ENCODE data around the gene RBM7.

The RBM7 gene

GRCh38 chr11:114397349-114397982 lies 3.0 kb upstream of the RBM7 start:
- no peak for DNase-seq

DNA sequence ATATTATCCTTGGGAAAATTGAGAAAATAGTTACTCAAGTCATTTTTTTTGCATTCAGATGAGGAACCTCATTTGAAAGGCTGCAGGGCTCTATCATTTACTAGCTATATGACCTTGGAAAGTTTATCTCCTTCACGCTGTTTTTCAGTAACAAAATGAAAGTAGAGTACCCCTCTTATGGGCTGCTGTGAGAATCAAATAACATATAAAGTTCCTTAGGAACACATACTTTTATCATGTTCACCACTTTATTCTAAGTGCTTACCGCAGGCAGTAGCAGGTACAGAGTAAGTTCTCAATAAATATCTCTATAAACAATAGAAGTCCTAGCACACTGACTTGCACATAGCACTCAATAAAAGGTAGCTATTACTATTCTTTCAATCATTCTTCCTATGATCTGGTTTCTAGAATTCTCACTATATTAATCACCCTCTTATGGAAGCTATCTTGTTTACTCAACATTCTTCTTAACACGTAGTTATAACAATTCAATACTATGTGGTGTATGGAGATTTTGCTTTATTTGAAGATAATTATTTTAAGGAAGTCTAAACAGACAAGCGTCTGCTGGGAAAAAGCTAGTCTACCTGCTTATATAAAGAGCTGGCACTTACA lies 2.1 kb upstream of the RBM7 start:
- DNase-seq, result no peak

- no peak for DNase-seq
These were observed 813 bp upstream of the RBM7 start for GRCh38 chr11:114399490-114400215.

GRCh38 chr11:114400915-114401223 lies 403 bp downstream of the RBM7 start:
- no peak for DNase-seq

- no peak for DNase-seq
These were observed 845 bp downstream of the RBM7 start for GRCh38 chr11:114401311-114401710.

GRCh38 chr11:114412946-114413345 lies 12.5 kb downstream of the RBM7 start:
- DNase-seq, result no peak

GRCh38 chr11:114413958-114414357 lies 13.5 kb downstream of the RBM7 start:
- no peak for DNase-seq

- DNase-seq, result no peak
These were observed 16.0 kb downstream of the RBM7 start for GRCh38 chr11:114416441-114416961.

DNA sequence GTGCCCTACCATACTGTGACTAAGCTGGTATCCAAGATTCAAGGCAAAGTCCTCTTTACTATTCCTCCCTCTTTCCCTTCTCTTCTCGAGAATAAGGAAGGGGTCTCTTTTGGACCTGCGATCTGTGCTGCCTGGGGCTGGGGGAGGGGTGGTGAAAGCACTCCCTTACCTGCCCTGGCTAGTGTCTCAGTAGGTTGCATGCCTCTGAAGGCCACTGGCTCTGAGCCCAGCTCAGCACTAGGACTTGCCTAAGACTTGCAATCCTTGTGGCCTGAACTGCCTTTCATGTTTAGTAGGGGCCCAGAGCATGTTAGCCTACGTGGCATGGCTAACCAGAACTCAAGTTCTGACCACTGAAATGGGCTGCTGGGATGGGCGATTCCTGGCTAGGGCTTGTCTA lies 25.8 kb downstream of the RBM7 start:
- DNase-seq, result no peak

- no peak for DNase-seq
These were observed 29.8 kb downstream of the RBM7 start for GRCh38 chr11:114430290-114430689.

GRCh38 chr11:114432893-114433292 lies 32.4 kb downstream of the RBM7 start:
- no peak for DNase-seq

GRCh38 chr11:114433376-114433775 lies 32.9 kb downstream of the RBM7 start:
- DNase-seq, result no peak

DNA sequence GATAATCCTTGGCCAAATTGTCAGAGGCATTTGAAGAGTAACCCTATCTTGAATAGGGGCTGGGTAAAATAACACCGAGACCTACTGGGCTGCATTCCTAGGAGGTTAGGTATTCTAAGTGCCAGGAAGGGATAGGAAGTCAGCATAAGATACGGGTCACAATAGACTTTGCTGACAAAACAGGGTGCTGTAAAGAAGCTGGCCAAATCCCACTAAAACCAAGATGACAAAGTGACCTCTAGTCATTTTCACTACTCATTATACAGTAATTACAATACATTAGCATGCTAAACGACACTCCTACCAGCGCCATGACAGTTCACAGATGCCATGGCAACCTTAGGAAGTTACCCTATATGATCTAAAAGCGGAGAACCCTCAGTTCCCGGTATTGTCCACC lies 37.8 kb downstream of the RBM7 start:
- DNase-seq, result no peak

- DNase-seq, result peak; percentile 65
These were observed 39.0 kb downstream of the RBM7 start, which contains the start of gene REXO2 for GRCh38 chr11:114439229-114440120. Gene REXO2 (plus strand): TSS chr11:114439467. CDS start chr11:114439529, 62 bp downstream.

- DNase-seq, result no peak
These were observed 39.8 kb downstream of the RBM7 start for GRCh38 chr11:114440121-114440860.

DNA sequence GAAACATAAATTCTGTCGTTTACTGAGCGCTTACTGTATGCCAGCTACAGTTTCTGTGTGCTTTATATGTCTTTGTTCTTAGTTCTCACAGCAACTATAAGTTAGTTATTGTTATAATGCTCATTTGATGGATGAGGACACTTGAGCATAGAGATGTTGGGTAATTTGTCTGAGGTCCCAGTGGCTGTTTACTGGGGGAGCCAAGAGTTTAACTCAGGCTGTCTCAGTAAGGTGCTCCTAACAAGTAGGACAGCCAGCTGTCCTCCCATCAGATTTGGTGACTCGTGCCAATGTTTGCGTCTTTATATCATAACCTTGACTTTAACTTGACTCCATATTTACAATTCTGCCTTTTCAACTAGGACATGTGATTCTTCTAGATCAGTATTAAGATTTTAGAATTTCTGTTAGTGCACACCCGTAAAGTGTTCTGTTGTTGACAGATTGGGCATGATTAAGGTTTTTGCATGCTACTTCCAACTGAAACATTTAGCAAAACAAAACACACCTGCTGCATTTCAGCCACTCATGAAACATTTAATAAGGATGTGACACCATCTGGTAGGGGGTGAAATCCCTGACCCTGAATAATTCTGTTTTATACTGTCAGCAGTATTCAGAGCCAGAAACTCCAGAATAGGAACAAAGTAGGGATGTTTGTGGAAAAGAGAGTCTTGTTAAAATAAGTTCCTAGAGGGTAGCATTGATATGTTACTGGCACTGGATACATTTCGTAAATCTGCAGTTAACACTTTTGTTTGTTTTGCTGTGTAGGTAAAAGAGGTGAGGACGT lies 40.7 kb downstream of the RBM7 start:
- DNase-seq, result no peak

DNA sequence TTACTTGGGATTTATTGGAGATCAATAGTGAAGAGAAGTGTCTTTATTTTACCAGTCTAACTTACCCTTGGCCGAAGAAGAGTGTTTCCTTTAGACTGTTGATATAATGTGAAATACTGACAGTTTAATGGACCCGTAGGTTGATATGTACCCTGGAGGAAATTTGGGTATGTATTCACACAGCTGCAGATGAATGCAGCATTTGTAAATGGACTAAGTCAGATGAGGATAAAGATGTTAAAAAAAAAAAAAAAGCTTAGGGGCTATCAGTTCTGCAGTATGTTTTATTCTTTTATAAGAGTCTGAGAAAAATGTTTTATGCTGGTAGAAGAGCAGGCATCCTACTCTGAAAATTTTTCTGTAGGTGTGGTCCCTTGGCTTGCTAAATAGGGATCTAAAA lies 41.5 kb downstream of the RBM7 start:
- no peak for DNase-seq

- no peak for DNase-seq
These were observed 42.1 kb downstream of the RBM7 start for GRCh38 chr11:114442536-114442935.

- no peak for DNase-seq
These were observed 47.0 kb downstream of the RBM7 start for GRCh38 chr11:114447444-114447843.

DNA sequence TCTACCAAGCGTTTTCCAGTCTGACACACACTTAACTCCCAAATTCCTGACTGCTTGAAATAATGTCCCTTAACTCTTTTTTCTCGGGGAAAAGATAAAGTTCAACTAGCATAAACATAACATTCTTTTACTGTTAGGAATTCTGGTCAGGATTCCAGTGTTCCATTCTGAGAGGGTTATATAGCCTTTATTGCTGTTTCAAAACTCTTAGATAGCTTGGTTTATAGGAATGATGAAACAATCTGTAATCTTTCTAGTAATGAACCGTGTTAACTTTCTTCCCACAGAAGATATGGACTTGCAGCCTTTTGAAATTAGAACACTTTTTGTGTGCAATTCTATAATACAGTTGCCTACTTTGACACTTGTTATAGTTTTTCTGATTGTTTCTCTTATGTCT lies 47.4 kb downstream of the RBM7 start:
- no peak for DNase-seq

DNA sequence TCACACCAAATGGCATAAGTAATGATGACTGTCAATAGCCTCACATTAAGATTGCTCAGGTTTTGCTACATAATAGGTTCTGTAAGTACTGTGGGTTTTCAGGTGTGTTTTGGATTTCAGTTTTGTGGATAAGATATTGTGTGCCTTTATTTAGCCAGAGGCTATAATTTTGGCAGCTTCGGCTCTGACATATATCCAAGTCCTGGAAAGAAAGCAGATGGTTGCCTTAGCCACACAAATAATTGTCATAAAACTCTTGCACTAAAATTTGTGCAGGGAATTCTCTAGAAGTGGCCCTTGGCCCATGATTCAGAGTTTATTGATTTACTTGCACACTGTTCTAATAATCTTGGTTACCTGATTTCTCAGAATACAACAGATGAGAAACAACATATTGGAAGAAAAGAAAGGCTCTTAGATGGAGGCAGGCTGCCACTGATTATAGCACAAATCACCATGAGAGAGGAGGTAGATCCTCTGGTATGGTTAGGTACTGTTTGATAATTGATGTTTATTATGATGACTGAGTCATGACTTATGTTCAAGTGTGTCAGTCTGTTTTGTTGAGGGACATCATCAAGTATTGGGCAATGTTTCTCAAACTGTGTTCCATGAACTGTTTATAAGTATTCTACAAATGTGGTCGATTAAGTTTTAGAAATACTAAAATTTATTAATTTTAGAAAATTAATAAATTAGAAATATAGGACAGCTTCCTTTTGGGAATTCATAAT lies 48.5 kb downstream of the RBM7 start:
- no peak for DNase-seq
